Limb (tissue), 2 donors: Measurements from ENCODE around the gene YY1.

Source experiments
- DNase-seq, 2 donors: peaks; one replicate each; pipeline ENCODE4 v3.0.0-alpha.2; 2016; ENCODE audit errors: extremely low spot score in 2 of 2

Gene YY1

DNA sequence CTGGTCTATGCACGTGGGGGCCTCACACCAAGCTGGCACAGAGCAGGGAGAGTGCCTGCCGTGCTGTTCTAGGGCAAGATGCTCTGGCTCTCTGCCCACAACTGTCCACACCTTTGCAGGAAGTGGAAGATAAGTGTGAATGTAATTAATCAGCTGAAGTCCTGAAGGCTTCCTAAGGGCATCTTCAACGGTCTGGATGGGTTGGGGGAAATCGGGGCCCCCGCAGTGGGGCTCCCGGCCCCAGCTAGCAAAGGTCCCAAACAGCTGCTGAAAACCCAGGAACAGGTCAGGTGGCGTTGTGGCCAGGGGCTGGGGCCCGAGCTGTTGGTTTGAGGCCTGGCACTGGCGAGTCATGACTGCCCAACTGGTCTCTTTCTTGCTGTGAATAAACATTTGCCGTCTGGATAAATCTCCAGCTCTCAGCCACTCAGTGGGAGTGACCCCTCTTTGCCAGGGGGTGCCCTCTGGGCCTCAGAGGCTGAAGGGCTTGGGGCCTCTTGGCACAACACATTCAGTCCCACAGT is 74.0 kb downstream of the YY1 start:
- no peak for DNase-seq

DNA sequence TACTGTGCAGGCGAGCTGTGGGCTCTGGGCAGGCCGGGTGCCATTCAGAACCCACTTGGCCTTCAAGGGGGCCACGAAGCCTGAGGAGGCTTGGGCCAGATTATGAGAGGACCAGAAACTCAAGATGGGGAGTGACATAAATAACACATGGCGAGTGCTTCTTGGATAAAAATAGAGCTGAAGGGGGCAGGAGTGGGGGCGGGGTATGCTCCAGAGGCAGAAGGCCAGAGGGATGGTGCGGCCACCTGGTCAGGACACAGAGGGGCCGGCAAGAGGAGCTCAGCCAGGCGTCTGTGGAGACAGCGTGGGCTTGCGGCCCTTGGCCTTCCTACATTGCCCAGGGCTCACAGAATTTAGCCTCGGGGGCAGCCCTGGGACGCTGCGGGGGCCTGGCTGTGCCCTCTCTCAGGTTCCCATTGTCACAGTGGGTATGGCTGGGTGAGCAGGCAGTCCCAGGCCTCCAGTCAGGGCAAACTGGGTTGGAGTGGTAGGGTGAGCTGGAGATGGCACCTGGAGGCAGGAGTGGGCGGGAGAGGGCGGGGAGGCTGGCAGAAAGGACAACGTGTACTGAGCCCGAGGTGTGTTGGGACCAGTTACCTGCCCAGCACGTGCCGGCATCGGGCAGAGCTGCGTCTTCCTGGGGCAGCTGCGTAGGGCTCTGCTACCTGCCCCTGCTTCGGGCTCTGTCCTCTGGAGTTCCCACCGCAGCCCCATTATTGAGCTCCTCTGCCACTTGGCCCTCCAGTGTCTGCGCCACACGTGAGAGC is 74.7 kb downstream of the YY1 start:
- DNase-seq = peak in 1 of 2 donors; percentile 30

DNA sequence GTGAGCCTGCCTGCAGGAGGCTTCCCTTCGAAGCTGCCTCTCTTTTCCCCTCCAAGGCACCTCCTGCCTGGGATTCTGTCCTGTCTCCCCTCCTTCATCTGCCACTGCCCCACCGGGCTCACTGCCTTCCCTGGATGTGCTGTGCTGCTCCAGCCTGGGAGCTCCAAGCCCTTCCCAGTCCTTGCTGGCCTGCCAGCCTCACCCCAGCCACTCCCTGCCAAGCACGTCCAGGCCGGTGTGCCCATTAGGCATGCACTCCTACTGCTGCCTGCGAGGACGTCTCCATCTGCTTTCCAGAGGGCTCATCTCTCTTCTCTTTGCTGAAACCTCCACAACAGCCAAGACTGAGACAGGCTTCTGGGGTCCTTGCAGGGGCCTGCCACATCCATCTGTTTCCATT is 75.8 kb downstream of the YY1 start:
- no peak for DNase-seq

DNA sequence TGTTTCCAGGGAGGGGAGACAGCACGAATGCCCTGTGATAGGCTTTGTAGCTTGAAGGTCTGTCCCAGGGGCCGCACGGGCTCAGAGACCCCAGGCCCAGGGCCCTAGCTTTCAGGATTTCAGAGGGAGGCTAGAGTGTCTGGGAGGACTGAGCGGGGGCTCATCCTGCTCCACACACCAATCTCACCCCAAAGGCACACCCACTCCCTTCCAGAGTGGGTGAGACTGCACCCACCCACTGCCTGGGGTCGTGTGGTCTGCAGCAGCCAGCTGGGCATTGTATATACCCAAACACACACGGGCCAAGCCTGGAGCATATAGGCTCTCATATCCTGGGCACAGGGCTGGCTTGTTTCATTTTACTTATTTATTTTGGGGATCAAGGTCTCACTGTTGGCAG is 78.4 kb downstream of the YY1 start:
- no peak for DNase-seq

DNA sequence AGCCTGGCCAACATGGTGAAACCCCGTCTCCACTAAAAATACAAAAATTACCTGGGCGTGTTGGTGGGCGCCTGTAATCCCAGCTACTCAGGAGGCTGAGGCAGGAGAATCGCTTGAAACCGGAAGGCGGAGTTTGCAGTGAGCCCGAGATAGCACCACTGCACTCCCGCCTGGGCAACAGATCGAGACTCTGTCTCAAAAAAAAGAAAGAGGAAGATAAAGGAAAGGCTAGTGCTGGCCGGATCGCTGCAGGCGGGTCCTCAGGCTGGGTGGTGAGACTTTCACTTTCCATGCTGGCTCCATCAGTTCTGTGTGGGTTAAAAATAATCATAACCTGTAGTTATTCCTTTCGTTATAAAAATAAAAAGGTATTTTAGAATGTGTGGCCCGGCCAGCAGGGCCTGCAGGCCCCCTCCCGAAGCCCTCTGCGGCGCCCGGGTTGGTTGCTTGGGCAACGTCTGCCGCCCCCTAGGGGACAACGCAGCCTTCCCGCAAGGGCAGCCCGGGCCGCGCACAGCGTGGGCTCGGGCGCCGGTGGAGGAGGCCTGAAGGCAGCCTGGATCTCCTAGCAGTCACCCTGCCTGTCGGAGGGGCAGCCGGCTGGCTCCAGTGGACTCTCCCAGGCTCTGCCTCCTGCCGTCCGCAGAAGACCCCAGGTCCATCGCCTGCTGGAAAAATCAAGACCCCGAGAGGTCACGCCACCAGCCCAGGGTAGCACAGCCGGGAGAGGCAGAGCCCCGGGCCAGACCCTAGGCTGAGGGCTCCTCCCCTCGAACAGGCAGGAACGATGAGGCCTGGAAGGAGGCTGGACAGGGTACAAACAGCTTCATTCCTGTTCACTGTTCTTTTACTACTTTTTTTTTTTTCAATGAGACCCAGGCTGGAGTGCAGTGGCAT is 79.2 kb downstream of the YY1 start:
- peak in 1 of 2 donors; percentile 62 for DNase-seq

DNA sequence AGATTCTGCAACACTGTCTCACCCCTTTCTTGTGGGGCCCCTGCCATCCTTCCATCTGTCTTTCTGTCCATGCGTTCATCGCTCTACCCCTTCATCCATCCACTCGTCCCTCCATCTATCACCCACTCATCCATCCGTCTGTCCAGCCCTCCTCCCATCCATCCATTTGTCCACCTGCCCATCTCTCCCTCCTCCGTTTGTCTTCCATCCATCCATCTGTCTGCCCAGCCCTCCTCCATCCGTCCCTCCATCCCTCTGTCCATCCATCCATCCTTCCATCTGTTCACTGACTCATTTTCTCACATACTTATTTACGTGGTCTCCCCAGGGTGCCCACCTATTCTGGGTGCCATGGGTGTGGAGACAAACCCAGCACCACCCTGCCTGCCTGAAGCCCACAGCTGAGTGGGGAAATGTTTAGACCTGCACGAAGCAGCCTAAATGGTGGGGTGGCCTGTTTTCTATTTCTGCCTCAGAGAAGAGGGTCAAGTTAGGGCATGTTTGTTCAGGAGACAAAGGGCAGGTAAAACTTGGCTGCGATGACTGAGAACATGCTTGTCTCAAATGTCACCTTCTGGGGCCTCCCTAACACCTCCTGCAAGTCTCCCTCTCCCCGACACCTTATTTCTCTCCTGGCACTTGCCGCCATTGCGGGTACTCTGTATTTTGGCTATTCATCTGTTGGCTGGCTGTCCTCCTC is 81.4 kb downstream of the YY1 start:
- DNase-seq = no peak

DNA sequence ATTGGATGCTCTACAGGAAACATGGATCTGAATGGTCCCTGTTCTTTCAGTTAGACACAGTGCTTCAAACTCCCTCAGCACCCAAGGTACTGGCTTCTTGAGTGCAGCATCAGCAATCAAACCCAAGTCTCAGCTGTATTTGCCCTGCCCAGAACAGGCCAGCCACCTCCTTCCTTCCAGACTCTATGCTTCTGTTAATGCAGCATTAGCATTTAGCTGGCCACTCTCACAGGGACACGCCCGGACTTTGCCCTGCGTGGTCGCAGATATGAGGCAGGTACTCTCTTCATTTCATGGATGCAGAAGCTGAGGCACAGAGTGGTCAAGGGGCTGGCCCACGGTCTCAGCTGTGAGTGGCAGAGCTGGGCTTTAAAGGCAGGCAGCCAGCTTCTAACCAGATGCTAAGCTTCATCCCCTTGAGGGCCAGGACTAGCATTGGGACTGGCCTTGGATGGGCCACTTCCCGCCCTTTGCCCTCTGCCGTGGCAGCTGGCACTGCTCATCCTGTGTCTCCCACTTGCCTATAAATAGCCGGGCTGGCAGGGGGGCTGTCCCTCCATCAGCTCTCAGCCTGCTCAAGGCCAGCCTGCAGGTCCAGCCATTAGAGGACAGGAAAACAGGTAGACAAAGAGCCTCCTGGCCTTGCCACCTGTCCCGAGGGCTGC is 82.7 kb downstream of the YY1 start:
- no peak for DNase-seq

DNA sequence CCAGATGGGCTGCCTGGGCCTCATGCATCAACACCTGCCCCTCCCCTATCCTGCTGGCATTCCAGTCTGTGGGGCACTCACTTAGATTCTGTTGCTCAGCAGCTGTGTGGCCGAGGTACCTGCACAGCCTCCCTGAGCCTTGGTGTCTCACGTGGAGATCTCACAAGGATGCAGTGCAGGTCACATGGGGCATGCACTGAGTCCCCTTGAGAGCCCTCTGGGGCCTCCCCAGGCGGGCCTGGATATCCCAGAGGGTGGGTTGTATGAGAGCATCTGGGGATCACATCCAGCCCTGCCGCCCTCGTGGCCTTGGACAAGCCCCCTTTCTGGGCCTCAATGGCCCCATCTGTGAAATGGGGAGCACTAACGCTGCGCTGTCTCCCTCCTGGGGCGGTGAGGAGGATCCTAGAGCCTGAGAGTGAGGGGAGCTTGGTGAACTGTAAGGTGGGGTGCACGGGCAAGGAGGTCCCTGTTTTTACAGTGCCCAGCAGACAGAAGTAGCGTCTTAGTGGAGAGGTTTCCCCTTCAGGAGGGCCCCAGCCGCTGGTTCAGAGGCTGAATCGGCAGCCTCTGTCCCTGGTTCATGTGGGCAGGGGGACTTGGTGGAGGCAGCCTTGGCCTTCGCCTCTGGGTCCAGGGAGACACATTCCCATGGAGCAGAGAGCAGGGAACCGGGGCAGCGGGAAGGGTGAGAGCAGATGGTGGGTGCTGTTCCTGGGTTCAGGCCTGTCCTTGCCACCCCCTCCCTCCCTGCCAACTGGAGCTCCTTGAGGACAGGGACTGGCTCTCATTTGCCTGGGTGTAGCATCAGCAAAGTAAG is 83.4 kb downstream of the YY1 start:
- DNase-seq = no peak

DNA sequence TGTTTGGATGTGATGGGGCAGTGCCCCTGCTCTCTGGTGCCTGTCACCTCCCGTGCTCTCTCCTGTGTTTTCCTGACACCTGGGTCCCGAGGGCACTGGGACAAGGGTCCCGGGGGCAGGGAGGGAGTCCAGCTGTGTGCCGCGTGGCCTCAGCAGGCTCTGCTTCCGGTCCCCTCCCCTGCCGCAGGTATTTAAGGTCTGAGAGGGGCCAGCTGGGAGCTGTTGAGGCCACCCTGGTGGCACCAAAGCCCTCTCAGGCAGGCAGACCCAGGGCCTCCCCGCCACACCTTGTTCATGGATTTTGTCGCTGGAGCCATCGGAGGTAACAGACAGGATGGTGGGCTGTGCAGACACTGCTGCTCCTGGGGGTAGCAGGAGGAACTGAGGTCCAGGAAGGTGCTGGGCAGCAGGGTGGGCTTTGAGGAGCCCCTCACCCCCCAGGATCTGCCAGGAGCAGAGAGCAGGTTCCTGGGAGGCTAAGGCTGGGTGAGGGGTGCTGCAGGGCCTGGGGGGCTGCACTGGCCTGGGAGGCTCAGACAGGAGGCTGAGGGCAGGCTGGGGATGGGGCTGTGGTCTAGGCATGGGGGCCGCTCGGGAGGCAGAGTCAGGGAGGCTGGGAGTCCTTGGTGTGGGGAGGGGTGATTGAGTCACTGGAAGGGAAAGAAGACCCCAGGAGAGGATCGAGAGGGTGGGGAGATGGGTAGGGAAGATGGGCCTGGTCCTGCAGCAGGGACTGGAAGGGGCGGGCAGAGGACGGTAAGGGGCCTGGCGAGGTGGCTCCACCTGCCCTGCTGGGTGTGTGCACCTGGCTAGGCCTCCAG is 84.4 kb downstream of the YY1 start, which contains the start of gene SLC25A47:
SLC25A47 (plus strand) TSS at position 219 of the 821 bp plus-strand sequence; CDS start at position 295, 76 bp downstream.
- DNase-seq = no peak

DNA sequence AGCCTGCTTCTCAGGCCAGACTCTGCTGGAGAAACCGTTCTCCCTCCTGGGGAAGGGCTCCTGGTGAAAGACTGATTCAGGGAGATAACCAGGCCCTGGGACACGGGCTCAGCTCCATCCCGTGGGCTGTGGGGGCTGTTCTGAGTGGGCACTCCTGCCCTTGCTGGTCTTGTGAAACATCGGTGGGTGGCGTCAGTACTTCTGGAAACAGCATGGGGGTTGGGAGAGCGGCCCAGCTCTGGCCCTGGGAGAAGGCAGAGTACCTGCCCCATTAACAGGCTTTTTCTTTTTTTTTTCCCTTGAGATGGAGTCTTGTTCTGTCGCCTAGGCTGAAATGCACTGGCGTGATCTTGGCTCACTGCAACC is 85.0 kb downstream of the YY1 start:
- no peak for DNase-seq

DNA sequence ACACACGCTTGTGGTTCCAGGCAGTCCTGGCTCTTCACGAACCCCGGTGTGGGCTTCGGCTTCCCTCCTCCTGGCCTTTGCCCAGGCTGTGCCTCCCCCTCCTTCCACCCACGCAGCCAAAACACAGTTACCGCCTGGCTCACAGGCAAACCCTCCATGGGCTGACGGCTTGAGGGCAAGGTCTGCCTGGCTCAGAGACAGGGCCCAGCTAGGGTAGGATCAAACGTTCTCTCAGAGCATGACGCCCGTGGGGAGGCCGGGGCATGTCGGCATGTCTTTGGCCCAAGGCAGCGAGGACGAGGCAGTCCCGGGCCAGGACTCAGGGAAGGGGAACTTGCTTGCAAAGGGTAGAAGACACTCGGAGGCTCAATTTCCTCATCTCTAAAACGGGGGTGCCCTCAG is 86.3 kb downstream of the YY1 start:
- DNase-seq = no peak

DNA sequence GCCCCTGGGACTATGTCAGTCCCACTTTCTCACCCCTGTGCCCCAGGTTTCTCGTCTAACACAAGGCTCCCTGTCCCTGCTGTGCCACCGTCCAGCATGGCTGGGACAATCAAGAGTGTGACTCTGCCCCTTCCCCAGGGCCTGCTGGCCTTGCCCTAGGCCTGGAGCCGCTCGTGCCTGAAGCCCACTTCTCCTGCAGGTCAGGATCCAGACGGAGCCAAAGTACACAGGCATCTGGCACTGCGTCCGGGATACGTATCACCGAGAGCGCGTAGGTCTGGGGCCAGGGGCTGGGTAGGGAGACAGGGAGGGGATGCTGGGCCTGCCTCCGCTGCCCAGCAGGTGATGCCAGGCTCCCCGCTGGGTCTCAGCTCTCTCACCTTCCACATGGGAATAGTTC is 87.0 kb downstream of the YY1 start:
- DNase-seq = no peak

DNA sequence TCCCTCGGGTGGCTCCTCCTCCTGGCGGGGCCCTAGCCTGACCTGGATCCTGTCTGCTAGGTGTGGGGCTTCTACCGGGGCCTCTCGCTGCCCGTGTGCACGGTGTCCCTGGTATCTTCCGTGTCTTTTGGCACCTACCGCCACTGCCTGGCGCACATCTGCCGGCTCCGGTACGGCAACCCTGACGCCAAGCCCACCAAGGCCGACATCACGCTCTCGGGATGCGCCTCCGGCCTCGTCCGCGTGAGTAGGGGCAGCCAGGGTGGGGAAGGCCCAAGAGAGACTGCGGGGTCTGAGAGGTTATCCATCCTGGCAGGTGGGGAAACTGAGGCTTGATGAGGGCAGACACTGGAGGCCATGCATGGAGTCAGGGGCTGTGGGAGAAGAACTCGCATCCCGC is 88.2 kb downstream of the YY1 start:
- no peak for DNase-seq

DNA sequence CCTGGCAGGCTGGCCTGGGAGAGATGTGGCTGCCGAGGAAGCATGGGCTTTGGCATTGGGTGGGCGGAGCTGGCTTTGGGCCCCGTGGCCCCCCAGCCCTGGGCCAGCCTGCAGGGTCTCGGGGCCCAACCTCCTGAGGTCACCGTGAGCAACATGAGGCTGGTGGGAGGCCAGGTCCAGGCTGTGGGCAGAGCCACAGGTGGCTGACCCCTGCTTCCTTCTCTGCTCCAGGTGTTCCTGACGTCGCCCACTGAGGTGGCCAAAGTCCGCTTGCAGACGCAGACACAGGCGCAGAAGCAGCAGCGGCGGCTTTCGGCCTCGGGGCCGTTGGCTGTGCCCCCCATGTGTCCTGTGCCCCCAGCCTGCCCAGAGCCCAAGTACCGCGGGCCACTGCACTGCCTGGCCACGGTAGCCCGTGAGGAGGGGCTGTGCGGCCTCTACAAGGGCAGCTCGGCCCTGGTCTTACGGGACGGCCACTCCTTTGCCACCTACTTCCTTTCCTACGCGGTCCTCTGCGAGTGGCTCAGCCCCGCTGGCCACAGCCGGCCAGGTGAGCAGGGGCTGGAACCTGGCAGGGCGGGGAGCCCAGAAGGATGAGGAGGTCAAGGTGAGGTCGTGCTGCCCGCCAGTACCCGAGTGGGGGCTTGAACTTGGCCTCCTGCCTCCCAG is 89.7 kb downstream of the YY1 start:
- DNase-seq = no peak

DNA sequence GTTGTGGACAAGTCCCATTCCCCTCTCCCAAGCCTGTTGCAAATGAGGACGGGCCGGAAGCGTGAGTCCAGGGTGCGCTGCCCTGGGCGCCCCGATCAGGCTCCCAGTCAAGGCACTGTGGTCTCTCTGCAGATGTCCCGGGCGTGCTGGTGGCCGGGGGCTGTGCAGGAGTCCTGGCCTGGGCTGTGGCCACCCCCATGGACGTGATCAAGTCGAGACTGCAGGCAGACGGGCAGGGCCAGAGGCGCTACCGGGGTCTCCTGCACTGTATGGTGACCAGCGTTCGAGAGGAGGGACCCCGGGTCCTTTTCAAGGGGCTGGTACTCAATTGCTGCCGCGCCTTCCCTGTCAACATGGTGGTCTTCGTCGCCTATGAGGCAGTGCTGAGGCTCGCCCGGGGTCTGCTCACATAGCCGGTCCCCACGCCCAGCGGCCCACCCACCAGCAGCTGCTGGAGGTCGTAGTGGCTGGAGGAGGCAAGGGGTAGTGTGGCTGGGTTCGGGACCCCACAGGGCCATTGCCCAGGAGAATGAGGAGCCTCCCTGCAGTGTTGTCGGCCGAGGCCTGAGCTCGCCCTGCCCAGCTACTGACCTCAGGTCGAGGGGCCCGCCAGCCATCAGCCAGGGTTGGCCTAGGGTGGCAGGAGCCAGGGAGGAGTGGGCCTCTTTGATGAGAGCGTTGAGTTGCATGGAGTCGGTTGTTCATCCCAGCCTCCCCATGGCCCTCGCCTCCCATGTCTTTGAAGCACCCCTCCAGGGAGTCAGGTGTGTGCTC is 90.5 kb downstream of the YY1 start:
- no peak for DNase-seq

DNA sequence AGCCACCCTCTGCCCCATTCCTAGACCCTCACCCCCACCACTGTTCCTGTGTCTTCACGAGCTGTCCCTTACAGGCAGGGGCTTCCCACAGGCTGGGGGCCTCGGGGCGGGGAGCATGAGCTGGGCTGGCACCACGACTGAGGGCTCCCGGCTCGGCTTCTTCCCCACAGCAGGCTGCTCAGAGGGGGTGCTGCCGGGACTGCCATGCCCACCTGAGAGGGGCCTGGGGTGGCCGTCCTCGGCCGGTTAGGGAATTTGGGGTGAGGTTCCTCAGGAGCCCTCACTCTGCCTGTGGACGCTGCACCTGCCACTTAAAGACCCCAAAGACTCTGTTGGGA is 91.0 kb downstream of the YY1 start:
- DNase-seq = no peak

DNA sequence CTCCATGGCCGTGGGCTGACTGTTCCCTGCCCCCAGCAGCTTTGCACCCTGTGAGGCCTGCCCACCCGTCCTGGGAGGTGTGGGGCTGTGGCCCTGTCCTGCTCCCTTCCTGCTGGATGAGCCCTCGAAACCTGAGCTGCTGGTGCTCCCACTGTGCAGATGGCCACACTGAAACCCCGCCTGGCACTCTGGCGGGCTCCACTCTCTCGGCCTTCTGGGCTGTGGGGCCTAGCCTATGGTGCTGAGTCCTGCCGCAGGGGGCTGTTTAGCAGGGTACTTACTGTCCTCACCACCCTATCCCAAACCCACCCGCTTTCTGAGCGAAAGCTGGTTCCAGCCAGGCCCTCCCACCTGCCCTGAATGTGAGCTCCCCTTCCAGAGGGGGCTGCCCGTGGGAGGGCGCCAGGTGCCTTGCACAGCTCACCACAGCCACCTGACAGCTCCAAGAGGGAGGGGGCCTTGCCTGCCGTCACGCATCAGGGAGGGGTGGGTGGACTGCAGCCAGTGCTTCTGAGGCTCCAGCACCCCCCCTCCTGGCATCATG is 91.5 kb downstream of the YY1 start:
- no peak for DNase-seq

DNA sequence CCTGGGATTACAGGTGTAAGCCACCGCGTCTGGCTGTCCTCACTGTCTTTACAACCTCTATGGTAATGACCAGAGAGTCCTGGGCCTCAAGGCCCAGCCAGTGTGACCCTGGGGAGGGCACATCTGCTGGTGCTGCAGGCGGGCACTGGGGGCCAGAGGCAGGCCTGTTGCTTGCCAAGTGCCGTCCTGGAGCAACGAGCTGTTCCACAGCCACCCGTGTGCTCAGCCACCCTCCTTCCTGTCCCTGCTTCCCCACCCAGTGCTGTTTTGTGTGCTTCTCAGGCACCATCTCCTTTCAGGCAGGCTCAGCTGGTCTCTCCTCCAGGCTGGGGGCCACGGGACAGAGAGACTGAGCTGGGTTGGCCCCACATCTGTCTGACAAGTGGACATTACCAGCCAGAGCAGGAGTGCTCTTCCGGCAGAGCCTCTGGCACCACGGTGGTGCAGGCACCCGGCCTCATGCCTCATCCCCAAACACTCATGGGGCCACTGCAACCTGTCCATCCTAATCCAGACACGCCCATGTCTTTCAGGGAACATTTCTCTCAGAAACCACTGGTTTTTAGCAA is 93.2 kb downstream of the YY1 start:
- DNase-seq = no peak
